ENCODE results near the gene OCA2.
A peak's percentile ranks its signal among the peaks of the same experiment; 100 is the strongest.

OCA2 gene

GRCh38 chr15:28101983-28102441 lies 2.9 kb upstream of the OCA2 start:
- no peak for DNase-seq

GRCh38 chr15:28101201-28101600 lies 2.1 kb upstream of the OCA2 start:
- no peak for DNase-seq

GRCh38 chr15:28100516-28101195 lies 1.5 kb upstream of the OCA2 start:
- DNase-seq: no peak

- no peak for DNase-seq
These were observed 533 bp upstream of the OCA2 start for GRCh38 chr15:28099555-28100140.

GRCh38 chr15:28098360-28098765 lies 752 bp downstream of the OCA2 start:
- DNase-seq: no peak

GRCh38 chr15:28097656-28098359 lies 1.3 kb downstream of the OCA2 start:
- no peak for DNase-seq

GRCh38 chr15:28096670-28097431 lies 2.3 kb downstream of the OCA2 start:
- no peak for DNase-seq

- no peak for DNase-seq
These were observed 2.8 kb downstream of the OCA2 start for GRCh38 chr15:28096411-28096669.

- DNase-seq: no peak
These were observed 4.2 kb downstream of the OCA2 start for GRCh38 chr15:28094732-28095521.

- no peak for DNase-seq
These were observed 5.2 kb downstream of the OCA2 start for GRCh38 chr15:28093752-28094535.

GRCh38 chr15:28091313-28091712 lies 7.8 kb downstream of the OCA2 start:
- no peak for DNase-seq

GRCh38 chr15:28086175-28086703 lies 12.9 kb downstream of the OCA2 start:
- DNase-seq: peak; percentile 48 to 72

GRCh38 chr15:28085489-28086174 lies 13.5 kb downstream of the OCA2 start:
- DNase-seq: no peak

- DNase-seq: no peak
These were observed 14.6 kb downstream of the OCA2 start for GRCh38 chr15:28084547-28084946.

- DNase-seq: no peak
These were observed 16.0 kb downstream of the OCA2 start for GRCh38 chr15:28082891-28083684.

- DNase-seq: no peak
These were observed 17.5 kb downstream of the OCA2 start for GRCh38 chr15:28081594-28081993.

- no peak for DNase-seq
These were observed 18.7 kb downstream of the OCA2 start for GRCh38 chr15:28080386-28080785.

- no peak for DNase-seq
These were observed 19.7 kb downstream of the OCA2 start for GRCh38 chr15:28079313-28079969.

- DNase-seq: no peak
These were observed 20.9 kb downstream of the OCA2 start for GRCh38 chr15:28078191-28078719.
